WI38 (cell line): ENCODE measurements around the gene CCBE1.

Experiments used
- H3K4me3 ChIP-seq: 2 replicates; pipeline ENCODE4 v1.5.1; 2011; ENCODE audit warnings: low read depth, mild to moderate bottlenecking, control low read depth, low read length
- TF ChIP-seq, protein P1 (sequence below): IDR thresholded peaks from 2 replicates; pipeline ENCODE4 v1.5.1; 2012; ENCODE audit warnings: low read depth, mild to moderate bottlenecking, control low read depth, low read length

Gene CCBE1

DNA sequence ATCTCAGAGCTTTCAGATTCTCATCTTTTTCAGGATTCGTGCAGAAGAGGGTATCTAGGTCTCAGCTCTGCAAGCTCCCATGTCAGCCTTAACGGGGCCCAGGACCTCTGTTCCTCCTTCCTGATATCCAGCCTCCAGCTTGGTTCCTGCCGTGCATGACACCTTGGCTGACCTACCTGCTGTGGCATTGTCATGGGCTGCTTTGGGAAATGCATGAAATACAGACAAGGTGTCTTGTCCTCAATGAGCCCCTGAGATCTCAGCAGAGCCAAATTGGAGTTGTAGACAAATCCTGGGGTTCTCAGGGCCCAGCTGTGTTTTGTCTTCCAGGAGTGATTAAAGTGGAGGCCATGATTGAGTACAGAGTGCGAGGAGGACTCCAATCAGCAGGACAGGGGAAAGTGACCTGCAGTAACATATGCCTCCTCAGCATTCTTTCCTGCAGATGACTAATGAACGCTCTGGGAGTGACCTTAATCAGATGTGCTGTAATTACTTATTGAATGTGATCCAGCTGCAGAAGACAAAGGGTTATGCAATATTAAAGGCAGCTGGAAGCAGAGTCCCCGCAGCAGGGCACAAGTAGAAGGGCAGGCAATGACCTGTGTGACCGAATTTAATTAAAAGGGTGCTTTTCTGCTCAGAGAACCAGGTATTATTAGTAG is 141.1 kb downstream of the CCBE1 start:
- TF ChIP-seq, protein P1, sequence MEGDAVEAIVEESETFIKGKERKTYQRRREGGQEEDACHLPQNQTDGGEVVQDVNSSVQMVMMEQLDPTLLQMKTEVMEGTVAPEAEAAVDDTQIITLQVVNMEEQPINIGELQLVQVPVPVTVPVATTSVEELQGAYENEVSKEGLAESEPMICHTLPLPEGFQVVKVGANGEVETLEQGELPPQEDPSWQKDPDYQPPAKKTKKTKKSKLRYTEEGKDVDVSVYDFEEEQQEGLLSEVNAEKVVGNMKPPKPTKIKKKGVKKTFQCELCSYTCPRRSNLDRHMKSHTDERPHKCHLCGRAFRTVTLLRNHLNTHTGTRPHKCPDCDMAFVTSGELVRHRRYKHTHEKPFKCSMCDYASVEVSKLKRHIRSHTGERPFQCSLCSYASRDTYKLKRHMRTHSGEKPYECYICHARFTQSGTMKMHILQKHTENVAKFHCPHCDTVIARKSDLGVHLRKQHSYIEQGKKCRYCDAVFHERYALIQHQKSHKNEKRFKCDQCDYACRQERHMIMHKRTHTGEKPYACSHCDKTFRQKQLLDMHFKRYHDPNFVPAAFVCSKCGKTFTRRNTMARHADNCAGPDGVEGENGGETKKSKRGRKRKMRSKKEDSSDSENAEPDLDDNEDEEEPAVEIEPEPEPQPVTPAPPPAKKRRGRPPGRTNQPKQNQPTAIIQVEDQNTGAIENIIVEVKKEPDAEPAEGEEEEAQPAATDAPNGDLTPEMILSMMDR = no peak
- no peak overlapping the region for H3K4me3 ChIP-seq

DNA sequence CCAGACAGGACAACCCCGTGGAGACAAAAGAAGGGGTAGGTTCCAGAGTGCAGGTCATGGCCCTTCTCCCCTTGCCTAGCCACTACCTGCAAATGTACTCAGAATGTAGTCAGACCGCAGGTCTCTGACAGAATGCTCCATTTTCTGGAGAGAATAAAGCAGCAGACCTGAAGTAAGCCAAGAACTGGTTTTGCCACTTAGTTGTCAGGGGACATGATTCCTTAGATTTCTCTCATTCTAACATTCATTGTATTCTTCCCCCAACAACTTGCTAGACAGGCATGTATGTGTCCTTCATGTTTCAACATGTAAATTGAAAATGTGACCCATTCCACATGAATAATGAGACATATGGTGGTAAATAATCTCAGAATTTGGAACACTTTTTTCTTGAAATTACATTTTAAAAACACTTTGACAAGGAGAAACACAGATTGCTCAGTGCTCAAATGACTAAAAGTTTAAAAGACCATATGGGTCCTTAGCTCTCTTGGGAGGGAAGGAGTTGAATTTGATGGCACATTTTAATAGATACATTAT is 142.4 kb downstream of the CCBE1 start:
- TF ChIP-seq, protein P1 = no peak

DNA sequence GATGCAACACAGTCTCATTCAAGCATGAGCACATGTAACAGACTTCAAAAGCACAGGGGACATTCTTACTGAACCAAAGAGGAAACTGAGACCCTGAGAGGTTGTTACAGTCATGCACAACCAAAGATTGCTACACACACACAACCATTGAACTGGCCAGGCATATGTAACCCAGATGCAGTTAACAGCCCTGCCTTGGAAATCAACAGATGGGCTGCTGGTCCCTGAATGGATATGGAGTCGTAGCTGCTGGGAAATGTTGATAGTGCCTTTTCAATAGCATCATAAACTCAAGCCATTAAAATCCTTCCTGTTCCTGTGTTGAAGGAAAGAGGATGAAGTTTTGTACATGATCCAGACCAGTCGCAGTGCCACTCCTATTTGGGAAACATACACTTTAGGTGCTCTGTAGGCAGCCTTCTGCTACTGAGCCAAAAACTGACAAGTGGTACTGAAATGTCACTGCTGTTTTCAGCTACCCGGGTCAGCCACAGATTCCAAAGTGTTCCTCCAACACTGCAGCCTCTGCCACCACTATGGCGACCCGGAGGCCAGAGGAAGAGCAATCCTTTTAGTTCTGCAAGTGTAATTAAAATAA is 143.9 kb downstream of the CCBE1 start:
- TF ChIP-seq, protein P1 = no peak
- H3K4me3 ChIP-seq = no peak overlapping the region

More for the DNA sequence above, 142.4 kb downstream of the CCBE1 start:
- H3K4me3 ChIP-seq = no peak overlapping the region

DNA sequence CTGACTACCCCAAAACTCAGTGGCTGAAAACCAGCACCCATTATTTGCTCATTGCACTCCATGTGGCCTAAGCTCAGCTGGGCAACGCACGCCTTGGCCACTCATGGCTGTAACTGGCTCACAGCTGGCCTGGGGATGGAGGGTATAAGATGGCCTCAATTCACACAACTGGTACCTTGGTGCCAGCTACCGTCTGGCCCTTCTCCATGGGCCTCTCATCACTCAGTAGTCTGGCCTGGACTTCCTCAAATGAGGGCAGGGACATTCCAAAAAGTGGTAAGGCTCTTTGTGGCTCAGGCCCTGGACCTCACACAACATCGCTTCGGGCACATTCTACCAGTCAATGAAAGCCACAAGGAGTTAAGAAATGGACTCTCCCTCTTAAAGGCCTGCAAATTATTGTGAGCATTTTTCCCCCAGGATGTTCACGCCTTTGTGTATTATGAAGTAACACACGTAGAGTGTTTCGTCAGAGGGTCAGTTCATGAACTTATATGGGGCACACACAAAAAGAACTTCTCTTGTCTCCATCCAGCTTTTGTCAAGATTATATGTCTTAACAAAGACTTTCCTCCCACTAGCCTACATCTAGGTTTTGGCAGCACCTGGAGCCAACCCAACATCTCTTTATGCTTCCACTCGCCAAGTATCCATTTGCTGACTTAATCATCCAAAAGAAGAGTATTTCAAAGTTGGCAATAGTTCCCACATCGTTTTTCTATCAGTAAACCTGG is 145.2 kb downstream of the CCBE1 start:
- no peak overlapping the region for H3K4me3 ChIP-seq
- TF ChIP-seq, protein P1 = no peak

DNA sequence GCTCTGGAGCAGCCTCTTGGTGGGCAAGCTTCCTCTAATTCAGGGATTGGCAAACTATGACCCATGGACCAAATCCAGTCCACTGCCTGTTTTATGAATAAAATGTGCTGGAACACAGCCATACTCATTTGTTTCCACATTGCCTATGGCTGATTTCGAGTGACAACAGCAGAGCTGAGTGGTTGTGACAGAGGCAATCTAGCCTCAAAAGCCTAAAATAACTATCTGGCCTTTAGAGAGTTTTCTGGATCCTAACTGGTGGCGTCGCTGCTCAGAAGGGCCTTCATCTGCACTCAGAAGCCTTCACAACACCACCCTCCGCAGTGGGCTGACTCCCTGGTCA is 147.1 kb downstream of the CCBE1 start:
- TF ChIP-seq, protein P1 = no peak
- H3K4me3 ChIP-seq = no peak overlapping the region

DNA sequence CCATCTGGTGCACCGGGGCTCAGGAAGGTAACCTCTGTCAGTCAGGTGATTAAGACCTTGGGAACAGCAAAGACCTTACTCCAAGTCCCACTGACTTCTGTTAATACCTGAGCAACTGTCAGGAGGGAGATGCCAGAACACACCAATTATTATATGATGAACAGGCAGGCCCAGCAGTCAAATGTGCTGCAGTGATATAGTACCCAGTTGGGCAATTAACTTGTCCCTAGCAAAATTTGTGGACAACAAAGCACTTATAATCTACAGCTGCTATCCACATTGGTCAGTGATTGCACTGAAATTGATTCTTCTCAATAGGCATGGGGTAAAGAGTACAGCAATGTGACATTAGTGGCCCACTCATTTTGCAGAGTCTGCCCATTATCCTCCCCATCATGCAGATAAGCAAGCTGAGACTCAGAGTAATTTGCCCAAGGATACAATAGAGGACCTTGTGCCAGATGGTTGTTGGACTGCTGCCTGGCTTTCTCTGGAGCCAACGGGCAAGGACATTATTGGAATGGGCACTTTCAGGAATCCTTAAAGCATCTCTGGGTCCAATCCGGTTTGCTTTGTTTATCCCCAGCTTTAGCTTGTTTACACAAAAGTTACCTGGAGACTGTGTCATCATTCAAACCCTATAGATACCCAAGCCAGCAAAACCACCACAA is 147.6 kb downstream of the CCBE1 start:
- TF ChIP-seq, protein P1 = no peak

More for the DNA sequence above, 147.6 kb downstream of the CCBE1 start:
- no peak overlapping the region for H3K4me3 ChIP-seq
